ENCODE data around the gene ARHGAP24.

- TF ChIP-seq POLR2A (IDR thresholded peaks at IDR 0.05) (no peak), CTCF (IDR thresholded peaks at IDR 0.05) (no peak)
These were observed 436.0 kb downstream of the ARHGAP24 start for GRCh38 chr4:85910985-85911384.

Data from right lobe of liver (tissue), 4 donors.